SK-N-SH (cell line): ENCODE measurements around the gene HK1. TPM values are rescaled to one million over a fixed set of nuclear protein-coding genes. Genes with fewer than 3 reads are reported as not detected.
A peak's percentile ranks its signal among the peaks of the same experiment; 100 is the strongest.

Experiments used
- CTCF ChIA-PET: fragments of 300-600, 350-600 bp; formaldehyde crosslinking; extraction: SDS; loops from one replicate; lab custom pipeline; 2021; lab: Yijun Ruan, JAX
- POLR2A ChIA-PET: fragments of 350-600 bp; sonication (Branson Sonifier 250); formaldehyde crosslinking; extraction: SDS; loops from one replicate; lab custom pipeline; 2020; ENCODE audit warnings: antibody characterized with exemption, inconsistent platforms; lab: Yijun Ruan, JAX
- DNase-seq: peaks from one replicate; pipeline ENCODE4 v3.0.0; 2012
- H2AFZ ChIP-seq: fragments of 200-600 bp; sonication (generic); 2 replicates; pipeline ENCODE4 v1.8.1; 2016; ENCODE audit warnings: antibody characterized with exemption, mild to moderate bottlenecking, low read depth
- H3F3A ChIP-seq: fragments of 200-600 bp; sonication (generic); replicated peaks from 2 replicates; pipeline ENCODE3; 2016; ENCODE audit warnings: antibody characterized with exemption, mild to moderate bottlenecking; ENCODE audit not compliant: insufficient read depth
- H3K27ac ChIP-seq, 2 experiments: fragments of 200-500 bp in 1 of 2; fragments of 200-600 bp in 1 of 2; sonication (Bioruptor generic) in 1 of 2; sonication (generic), shearing (Covaris generic) in 1 of 2; 2 replicates each; pipeline versions ENCODE4 v1.5.1 to v1.6.1; 2014 to 2016; ENCODE audit warnings: low read depth in 2 of 2, inconsistent platforms in 1 of 2, low read length in 1 of 2, mild to moderate bottlenecking in 1 of 2, mixed read lengths in 1 of 2
- H3K27me3 ChIP-seq: fragments of 200-600 bp; sonication (generic), shearing (Covaris generic); 2 replicates; pipeline ENCODE4 v1.6.1; 2016; ENCODE audit warnings: mixed run types; ENCODE audit not compliant: insufficient read depth
- H3K36me3 ChIP-seq, 2 experiments: fragments of 200-500 bp in 1 of 2; fragments of 200-600 bp in 1 of 2; sonication (Bioruptor generic) in 1 of 2; sonication (generic) in 1 of 2; replicated peaks in 1 of 2; 2 replicates each; pipeline versions ENCODE3 to v1.5.1; 2014 to 2016; ENCODE audit warnings: low read length in 1 of 2, mild to moderate bottlenecking in 1 of 2; ENCODE audit not compliant: insufficient read depth in 2 of 2, control insufficient read depth in 1 of 2
- H3K4me1 ChIP-seq, 2 experiments: fragments of 200-500 bp in 1 of 2; fragments of 200-600 bp in 1 of 2; sonication (Bioruptor generic) in 1 of 2; sonication (generic), shearing (Covaris generic) in 1 of 2; 2 replicates each; pipeline versions ENCODE4 v1.5.1 to v1.6.1; 2014 to 2016; ENCODE audit warnings: low read depth in 1 of 2, low read length in 1 of 2, mixed run types in 1 of 2; ENCODE audit not compliant: insufficient read depth in 2 of 2, control insufficient read depth in 1 of 2
- H3K4me2 ChIP-seq: fragments of 200-600 bp; sonication (generic), shearing (Covaris generic); 2 replicates; pipeline ENCODE4 v1.6.1; 2017; ENCODE audit warnings: mixed run types
- H3K4me3 ChIP-seq, 2 experiments: fragments of 200-500 bp in 1 of 2; fragments of 200-600 bp in 1 of 2; sonication (Bioruptor generic) in 1 of 2; sonication (generic), shearing (Covaris generic) in 1 of 2; 2 replicates each; pipeline versions ENCODE4 v1.5.1 to v1.8.1; 2014 to 2016; ENCODE audit warnings: low read depth in 2 of 2, inconsistent platforms in 1 of 2, low read length in 1 of 2, mild to moderate bottlenecking in 1 of 2, mixed read lengths in 1 of 2, moderate library complexity in 1 of 2
- H3K79me2 ChIP-seq: fragments of 200-600 bp; sonication (generic); 2 replicates; pipeline ENCODE4 v1.8.1; 2017; ENCODE audit warnings: mild to moderate bottlenecking; ENCODE audit not compliant: insufficient read depth
- H3K9ac ChIP-seq: fragments of 200-600 bp; sonication (generic); 2 replicates; pipeline ENCODE4 v1.6.1; 2017; ENCODE audit warnings: mixed run types
- H3K9me2 ChIP-seq: fragments of 200-600 bp; sonication (generic); 2 replicates; pipeline ENCODE4 v1.6.1; 2017; ENCODE audit warnings: mixed run types
- H3K9me3 ChIP-seq: fragments of 200-600 bp; sonication (generic); 2 replicates; pipeline ENCODE4 v1.6.1; 2017; ENCODE audit warnings: mixed run types, mild to moderate bottlenecking, moderate library complexity
- H4K20me1 ChIP-seq: fragments of 200-600 bp; sonication (generic); 2 replicates; pipeline ENCODE4 v1.6.1; 2017; ENCODE audit warnings: mild to moderate bottlenecking, mixed run types; ENCODE audit not compliant: insufficient read depth
- CTCF ChIP-seq: fragments of 200-600 bp; sonication (generic); IDR thresholded peaks from 2 replicates; pipeline ENCODE4 v1.6.1; 2017; ENCODE audit warnings: antibody characterized with exemption, mild to moderate bottlenecking, moderate library complexity
- EP300 ChIP-seq, 2 experiments: IDR thresholded peaks; 2 replicates each; pipeline versions ENCODE4 v1.4.0 to v1.6.1; 2012; ENCODE audit warnings: borderline replicate concordance in 1 of 2, low read depth in 1 of 2, low read length in 1 of 2
- EZH2phosphoT487 ChIP-seq: fragments of 200-600 bp; sonication (generic); IDR thresholded peaks from 2 replicates; pipeline ENCODE4 v1.6.1; 2017; ENCODE audit warnings: low read depth, mixed run types, mild to moderate bottlenecking, antibody characterized with exemption, moderate library complexity, borderline replicate concordance
- FOSL2 ChIP-seq: IDR thresholded peaks from 2 replicates; pipeline ENCODE4 v1.4.0; 2012; ENCODE audit warnings: low read depth, mild to moderate bottlenecking, moderate library complexity, borderline replicate concordance
- FOXM1 ChIP-seq: IDR thresholded peaks from 2 replicates; pipeline ENCODE4 v1.4.0; 2012; ENCODE audit warnings: low read depth, mild to moderate bottlenecking
- GATA2 ChIP-seq: sonication (generic); formaldehyde crosslinking; IDR thresholded peaks from 2 replicates; pipeline ENCODE4 v1.5.0; 2020; ENCODE audit warnings: mild to moderate bottlenecking, missing genetic modification reagents
- JUND ChIP-seq: IDR thresholded peaks from 2 replicates; pipeline ENCODE4 v1.4.0; 2012
- MEF2A ChIP-seq: IDR thresholded peaks from 2 replicates; pipeline ENCODE4 v1.4.0; 2012; ENCODE audit warnings: low read depth, borderline replicate concordance
- NFIC ChIP-seq: IDR thresholded peaks from 2 replicates; pipeline ENCODE4 v1.4.0; 2012; ENCODE audit warnings: borderline replicate concordance
- RFX5 ChIP-seq: IDR thresholded peaks from 2 replicates; pipeline ENCODE4 v1.6.1; 2012; ENCODE audit warnings: mild to moderate bottlenecking, improper control_type of control experiment, low read length
- SIN3A ChIP-seq: IDR thresholded peaks from 2 replicates; pipeline ENCODE4 v1.6.1; 2012; ENCODE audit warnings: low read depth, mild to moderate bottlenecking, low read length, moderate library complexity, borderline replicate concordance
- SMC3 ChIP-seq: IDR thresholded peaks from 2 replicates; pipeline ENCODE4 v1.6.1; 2012; ENCODE audit warnings: low read depth, low read length, improper control_type of control experiment
- USF2 ChIP-seq: fragments of 150-350 bp; IDR thresholded peaks from 2 replicates; pipeline ENCODE4 v1.6.1; 2017; ENCODE audit warnings: antibody characterized with exemption, low read length, low read depth, borderline replicate concordance
- WGBS: methylation state at CpG from one replicate; pipeline ENCODE4 v1.1.6; 2017; ENCODE audit warnings: low lambda C conversion rate; 5-methylcytosine and 5-hydroxymethylcytosine counted together
- polyA plus RNA-seq, 3 experiments: library from polyadenylated mRNA; depleted of rRNA; stranded (reverse); fragments of >200 nt; gene quantifications; 2 replicates each; pipeline ENCODE4 v1.2.3, GENCODE V29; 2012
- TF ChIP-seq, protein P1 (sequence below): fragments of 150-350 bp; IDR thresholded peaks from 2 replicates; pipeline ENCODE4 v1.6.1; 2016; ENCODE audit warnings: mild to moderate bottlenecking, low read depth, low read length

The HK1 gene
- polyA plus RNA-seq, 1 of the 3 experiments (the other 2 are of a cell fraction) = 38.7 TPM

GRCh38 chr10:69303632-69304051 lies 25.3 kb downstream of the HK1 start:
- Histone ChIP-seq H2AFZ (no peak overlapping the region), H3K36me3 (no peaks in the 10 kb centered on the region), H3K27ac (no peak overlapping the region), H3K9ac (no peak overlapping the region), H3K4me2 (no peak overlapping the region), H4K20me1 (no peaks in the 10 kb centered on the region), H3K4me1 (no peaks in the 10 kb centered on the region; a peak in 1 of 4 replicates), H3K4me3 (no peak overlapping the region), H3K79me2 (no peaks in the 10 kb centered on the region), H3F3A (no peaks in the 10 kb centered on the region), H3K9me3 (no peaks in the 10 kb centered on the region), H3K9me2 (no peaks in the 10 kb centered on the region), H3K27me3 (no peaks in the 10 kb centered on the region)
- CTCF ChIA-PET = interaction anchor here (0.9 kb wide), 1 partner anchor 9 kb away, joined by 3 read pairs; no protein-coding TSS in a partner anchor
- WGBS = 66% methylated on average over 3 of the region's 3 CpGs
- DNase-seq = no peak
- POLR2A ChIA-PET = no interaction called here
- TF ChIP-seq USF2 (no peak), JUND (0 out of 2 replicates have a peak, but pooled peaks have one; percentile 22), FOSL2 (peak; percentile 22; the same call in 1 of the 2 replicates), SIN3A (no peak), EP300 (IDR thresholded peaks at IDR 0.05; ENCODE audit: borderline replicate concordance in 1 of 2, low read depth in 1 of 2, low read length in 1 of 2) (no peak), GATA2 (CRISPR knock-in tag) (no peak), MEF2A (no peak), SMC3 (no peak), CTCF (no peak), RFX5 (no peak), NFIC (no peak; the same call in 1 of the 2 replicates)
- TF ChIP-seq, protein P1, sequence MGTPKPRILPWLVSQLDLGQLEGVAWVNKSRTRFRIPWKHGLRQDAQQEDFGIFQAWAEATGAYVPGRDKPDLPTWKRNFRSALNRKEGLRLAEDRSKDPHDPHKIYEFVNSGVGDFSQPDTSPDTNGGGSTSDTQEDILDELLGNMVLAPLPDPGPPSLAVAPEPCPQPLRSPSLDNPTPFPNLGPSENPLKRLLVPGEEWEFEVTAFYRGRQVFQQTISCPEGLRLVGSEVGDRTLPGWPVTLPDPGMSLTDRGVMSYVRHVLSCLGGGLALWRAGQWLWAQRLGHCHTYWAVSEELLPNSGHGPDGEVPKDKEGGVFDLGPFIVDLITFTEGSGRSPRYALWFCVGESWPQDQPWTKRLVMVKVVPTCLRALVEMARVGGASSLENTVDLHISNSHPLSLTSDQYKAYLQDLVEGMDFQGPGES = no peak

DNA sequence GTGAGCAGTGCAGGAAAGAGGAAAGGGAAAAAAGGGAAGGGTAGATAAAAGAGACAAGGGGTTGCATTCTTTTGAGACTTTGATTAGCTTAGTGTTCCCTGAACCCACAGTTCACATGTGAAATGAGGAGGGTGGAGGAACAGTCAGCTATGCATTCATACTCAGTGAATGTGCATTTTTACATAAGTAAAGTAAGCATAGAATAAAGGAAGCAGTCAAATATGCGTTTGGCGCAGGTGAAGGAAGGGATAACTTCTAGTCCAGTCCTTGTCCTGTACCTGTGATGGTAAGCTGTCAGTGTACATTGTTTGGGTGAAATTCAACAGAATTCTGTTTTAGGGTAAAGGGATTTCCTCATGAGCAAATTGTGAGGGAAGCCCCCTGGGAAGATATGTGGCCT lies 28.1 kb downstream of the HK1 start:
- Histone ChIP-seq H3K36me3 (no peaks in the 10 kb centered on the region), H3K27ac (no peak overlapping the region), H3K9ac (no peak overlapping the region), H3K9me2 (no peaks in the 10 kb centered on the region), H3K4me2 (no peak overlapping the region), H4K20me1 (no peaks in the 10 kb centered on the region), H2AFZ (no peak overlapping the region), H3K4me1 (no peaks in the 10 kb centered on the region; a peak in 1 of 4 replicates), H3K27me3 (no peaks in the 10 kb centered on the region), H3K79me2 (no peaks in the 10 kb centered on the region), H3F3A (no peaks in the 10 kb centered on the region), H3K9me3 (no peaks in the 10 kb centered on the region), H3K4me3 (no peak overlapping the region)
- WGBS = 100% methylated on average over 2 of the region's 2 CpGs
- POLR2A ChIA-PET = no interaction called here
- CTCF ChIA-PET = no interaction called here
- TF ChIP-seq NFIC (no peak), EZH2phosphoT487 (no peak), FOXM1 (no peak), EP300 (IDR thresholded peaks at IDR 0.05; ENCODE audit: borderline replicate concordance in 1 of 2, low read depth in 1 of 2, low read length in 1 of 2) (no peak)
- DNase-seq = no peak
